Measurements from ENCODE around the gene ANXA10. TPM values are rescaled to one million over a fixed set of nuclear protein-coding genes. Genes with fewer than 3 reads are reported as not detected.

The ANXA10 gene, protein sequence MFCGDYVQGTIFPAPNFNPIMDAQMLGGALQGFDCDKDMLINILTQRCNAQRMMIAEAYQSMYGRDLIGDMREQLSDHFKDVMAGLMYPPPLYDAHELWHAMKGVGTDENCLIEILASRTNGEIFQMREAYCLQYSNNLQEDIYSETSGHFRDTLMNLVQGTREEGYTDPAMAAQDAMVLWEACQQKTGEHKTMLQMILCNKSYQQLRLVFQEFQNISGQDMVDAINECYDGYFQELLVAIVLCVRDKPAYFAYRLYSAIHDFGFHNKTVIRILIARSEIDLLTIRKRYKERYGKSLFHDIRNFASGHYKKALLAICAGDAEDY
- 27.4 and 33.4 TPM in 2 replicates for total RNA-seq
- polyA plus RNA-seq = 14.7 and 18.5 TPM in 2 replicates

- DNase-seq (ENCODE audit: low spot score) = no peak
- no peak for TF ChIP-seq EZH2phosphoT487 (IDR thresholded peaks at IDR 0.05; ENCODE audit: low read depth, severe bottlenecking, unreplicated experiment)
- TF ChIP-seq EZH2 (IDR thresholded peaks at IDR 0.05; ENCODE audit: borderline replicate concordance) = no peak
- TF ChIP-seq CTCF (IDR thresholded peaks at IDR 0.05; ENCODE audit: poor library complexity) = no peak
- Histone ChIP-seq H4K20me1 (ENCODE audit: insufficient read depth, poor library complexity, severe bottlenecking) (no peaks in the 10 kb centered on the region), H3K27ac (no peak within 1 kb of the TSS), H3K4me3 (no peak within 1 kb of the TSS), H2AFZ (no peak within 1 kb of the TSS), H3K4me1 (ENCODE audit: insufficient read depth) (no peaks in the 10 kb centered on the region), H3K79me2 (no peaks in the 10 kb centered on the region), H3K4me2 (no peak within 1 kb of the TSS), H3K36me3 (replicated peaks; ENCODE audit: insufficient read depth, low read depth) (no peaks in the 10 kb centered on the region), H3K9me3 (ENCODE audit: low read depth) (no peaks in the 10 kb centered on the region), H3K27me3 (no peaks in the 10 kb centered on the region), H3K9me2 (replicated peaks; ENCODE audit: insufficient read depth) (no peaks in the 10 kb centered on the region)
- 88% methylated on average over 1 of the region's 1 CpG for WGBS (ENCODE audit: low lambda C conversion rate, missing lambda C conversion rate)
Measured at GRCh38 chr4:168092176-168092712, at the start of gene ANXA10. Gene ANXA10 (plus strand): TSS chr4:168092537. CDS start chr4:168092701, 164 bp downstream.

GRCh38 chr4:168045354-168045753 lies 47.0 kb upstream of the ANXA10 start:
- H3K27me3 ChIP-seq = no peaks in the 10 kb centered on the region
- H3K36me3 ChIP-seq (replicated peaks; ENCODE audit: insufficient read depth, low read depth) = no peaks in the 10 kb centered on the region
- H2AFZ ChIP-seq = no peak overlapping the region
- no peak for TF ChIP-seq EZH2phosphoT487 (IDR thresholded peaks at IDR 0.05; ENCODE audit: low read depth, severe bottlenecking, unreplicated experiment)
- no peak for TF ChIP-seq EZH2 (IDR thresholded peaks at IDR 0.05; ENCODE audit: borderline replicate concordance)
- TF ChIP-seq CTCF (IDR thresholded peaks at IDR 0.05; ENCODE audit: poor library complexity) = no peak
- DNase-seq (ENCODE audit: low spot score) = no peak
- no peaks in the 10 kb centered on the region for H3K79me2 ChIP-seq
- H4K20me1 ChIP-seq (ENCODE audit: insufficient read depth, poor library complexity, severe bottlenecking) = no peaks in the 10 kb centered on the region
- no peak overlapping the region for H3K4me3 ChIP-seq
- H3K27ac ChIP-seq = no peak overlapping the region
- no peaks in the 10 kb centered on the region for H3K4me1 ChIP-seq (ENCODE audit: insufficient read depth)
- H3K9me3 ChIP-seq (ENCODE audit: low read depth) = no peaks in the 10 kb centered on the region
- no peaks in the 10 kb centered on the region for H3K9me2 ChIP-seq (replicated peaks; ENCODE audit: insufficient read depth)
- no peak overlapping the region for H3K4me2 ChIP-seq

DNA sequence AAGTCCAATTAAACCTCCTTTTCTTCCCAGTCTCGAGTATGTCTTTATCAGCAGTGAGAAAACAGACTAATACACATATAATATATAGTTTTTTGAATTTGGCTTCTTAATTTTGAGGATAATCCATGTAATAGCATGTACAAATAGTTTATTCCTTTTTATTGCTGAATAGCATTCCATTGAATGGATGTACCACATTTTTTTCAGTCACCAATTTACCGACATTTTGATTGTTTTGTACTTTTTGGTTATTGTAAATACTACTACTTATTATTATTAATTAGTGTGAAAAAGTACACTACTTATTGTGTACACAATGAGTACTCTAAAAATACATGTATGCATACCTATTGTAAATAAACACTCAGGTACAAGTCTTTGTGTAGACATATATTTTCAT lies 42.3 kb upstream of the ANXA10 start:
- WGBS (ENCODE audit: low lambda C conversion rate, missing lambda C conversion rate) = 87% methylated on average over 2 of the region's 2 CpGs
- Histone ChIP-seq H3K4me3 (no peak overlapping the region), H3K79me2 (no peaks in the 10 kb centered on the region), H4K20me1 (ENCODE audit: insufficient read depth, poor library complexity, severe bottlenecking) (no peaks in the 10 kb centered on the region), H3K9me3 (ENCODE audit: low read depth) (no peaks in the 10 kb centered on the region), H3K36me3 (replicated peaks; ENCODE audit: insufficient read depth, low read depth) (no peaks in the 10 kb centered on the region), H2AFZ (no peak overlapping the region), H3K9me2 (replicated peaks; ENCODE audit: insufficient read depth) (no peaks in the 10 kb centered on the region), H3K4me1 (ENCODE audit: insufficient read depth) (no peaks in the 10 kb centered on the region), H3K27ac (no peak overlapping the region), H3K27me3 (no peaks in the 10 kb centered on the region), H3K4me2 (no peak overlapping the region)
- DNase-seq (ENCODE audit: low spot score) = no peak
- TF ChIP-seq CTCF (IDR thresholded peaks at IDR 0.05; ENCODE audit: poor library complexity) = no peak
- TF ChIP-seq EZH2phosphoT487 (IDR thresholded peaks at IDR 0.05; ENCODE audit: low read depth, severe bottlenecking, unreplicated experiment) = no peak
- no peak for TF ChIP-seq EZH2 (IDR thresholded peaks at IDR 0.05; ENCODE audit: borderline replicate concordance)
